Measurements from ENCODE around the gene GDAP2. TPM values are rescaled to one million over a fixed set of nuclear protein-coding genes. Genes with fewer than 3 reads are reported as not detected.

GDAP2 gene
- total RNA-seq, 1 donor from 2014 or later, result 32.4 TPM

DNA sequence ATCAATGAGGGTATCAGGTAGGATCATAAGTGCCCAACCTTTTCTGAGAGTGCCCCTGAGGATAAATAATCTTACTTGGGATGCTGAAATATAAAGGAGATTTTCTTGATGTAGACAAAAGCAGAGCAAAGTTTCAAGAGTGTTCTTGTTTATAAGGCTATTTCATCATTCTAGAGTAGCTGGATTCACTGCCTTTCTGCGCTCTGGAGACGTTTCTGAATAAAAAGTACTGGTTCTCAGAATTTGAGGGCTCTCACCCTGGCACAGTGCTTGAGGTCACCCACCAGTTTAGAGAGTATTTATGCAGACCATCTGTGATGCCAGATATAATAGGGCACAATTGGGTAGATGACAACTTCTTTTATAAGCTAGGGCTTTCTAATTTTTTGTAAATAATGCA is 103.3 kb downstream of the GDAP2 start:
- intact Hi-C loops (cut with DNase I), result no loop called here
- DNase-seq (no peak), ATAC-seq (no peak)
- Histone ChIP-seq H3K27ac (peak overlapping the region; percentile 58), H3K4me1 (peaks cover 18% of the 10 kb centered on the region), H3K27me3 (no peaks in the 10 kb centered on the region), H3K4me3 (no peak overlapping the region), H3K9me3 (no peaks in the 10 kb centered on the region), H3K36me3 (no peaks in the 10 kb centered on the region)
- TF ChIP-seq, protein P1, sequence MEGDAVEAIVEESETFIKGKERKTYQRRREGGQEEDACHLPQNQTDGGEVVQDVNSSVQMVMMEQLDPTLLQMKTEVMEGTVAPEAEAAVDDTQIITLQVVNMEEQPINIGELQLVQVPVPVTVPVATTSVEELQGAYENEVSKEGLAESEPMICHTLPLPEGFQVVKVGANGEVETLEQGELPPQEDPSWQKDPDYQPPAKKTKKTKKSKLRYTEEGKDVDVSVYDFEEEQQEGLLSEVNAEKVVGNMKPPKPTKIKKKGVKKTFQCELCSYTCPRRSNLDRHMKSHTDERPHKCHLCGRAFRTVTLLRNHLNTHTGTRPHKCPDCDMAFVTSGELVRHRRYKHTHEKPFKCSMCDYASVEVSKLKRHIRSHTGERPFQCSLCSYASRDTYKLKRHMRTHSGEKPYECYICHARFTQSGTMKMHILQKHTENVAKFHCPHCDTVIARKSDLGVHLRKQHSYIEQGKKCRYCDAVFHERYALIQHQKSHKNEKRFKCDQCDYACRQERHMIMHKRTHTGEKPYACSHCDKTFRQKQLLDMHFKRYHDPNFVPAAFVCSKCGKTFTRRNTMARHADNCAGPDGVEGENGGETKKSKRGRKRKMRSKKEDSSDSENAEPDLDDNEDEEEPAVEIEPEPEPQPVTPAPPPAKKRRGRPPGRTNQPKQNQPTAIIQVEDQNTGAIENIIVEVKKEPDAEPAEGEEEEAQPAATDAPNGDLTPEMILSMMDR (IDR thresholded peaks at IDR 0.05), result no peak

DNA sequence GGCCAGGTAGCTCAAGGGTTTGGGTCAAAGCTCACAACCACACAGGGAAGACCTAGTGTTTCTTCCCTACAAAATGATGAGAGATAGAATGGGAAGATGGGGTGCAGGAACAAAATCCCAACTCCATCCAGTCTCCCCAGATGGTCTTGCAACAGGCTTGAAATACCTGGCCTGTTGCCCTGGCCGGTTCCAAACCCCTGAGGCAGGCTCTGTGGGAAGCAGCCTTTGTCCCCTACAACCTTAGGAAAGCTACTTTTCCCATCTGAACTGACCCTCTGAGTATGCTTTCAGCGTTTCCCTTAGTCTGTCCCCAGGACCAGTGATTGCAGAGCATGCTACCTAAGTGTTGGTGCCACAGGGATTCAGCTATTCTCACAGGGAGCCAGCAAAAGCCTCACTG is 104.0 kb downstream of the GDAP2 start:
- Histone ChIP-seq H3K27me3 (no peaks in the 10 kb centered on the region), H3K4me1 (peaks cover 19% of the 10 kb centered on the region), H3K27ac (peak overlapping the region; percentile 58), H3K4me3 (no peak overlapping the region), H3K9me3 (no peaks in the 10 kb centered on the region), H3K36me3 (no peaks in the 10 kb centered on the region)
- DNase-seq (no peak), ATAC-seq (no peak)
- TF ChIP-seq, protein P1 (IDR thresholded peaks at IDR 0.05), result no peak
- intact Hi-C loops (cut with DNase I), result no loop called here

- H3K27ac ChIP-seq, result no peak overlapping the region
- no peak overlapping the region for H3K4me3 ChIP-seq
- TF ChIP-seq, protein P1 (IDR thresholded peaks at IDR 0.05), result no peak
- DNase-seq, result no peak
- peaks cover 19% of the 10 kb centered on the region for H3K4me1 ChIP-seq
- no peaks in the 10 kb centered on the region for H3K27me3 ChIP-seq
- no peak for ATAC-seq
- intact Hi-C loops (cut with DNase I), result no loop called here
- H3K9me3 ChIP-seq, result no peaks in the 10 kb centered on the region
- H3K36me3 ChIP-seq, result no peaks in the 10 kb centered on the region
Observed at GRCh38 chr1:117824616-117825015, 104.8 kb downstream of the GDAP2 start.

DNA sequence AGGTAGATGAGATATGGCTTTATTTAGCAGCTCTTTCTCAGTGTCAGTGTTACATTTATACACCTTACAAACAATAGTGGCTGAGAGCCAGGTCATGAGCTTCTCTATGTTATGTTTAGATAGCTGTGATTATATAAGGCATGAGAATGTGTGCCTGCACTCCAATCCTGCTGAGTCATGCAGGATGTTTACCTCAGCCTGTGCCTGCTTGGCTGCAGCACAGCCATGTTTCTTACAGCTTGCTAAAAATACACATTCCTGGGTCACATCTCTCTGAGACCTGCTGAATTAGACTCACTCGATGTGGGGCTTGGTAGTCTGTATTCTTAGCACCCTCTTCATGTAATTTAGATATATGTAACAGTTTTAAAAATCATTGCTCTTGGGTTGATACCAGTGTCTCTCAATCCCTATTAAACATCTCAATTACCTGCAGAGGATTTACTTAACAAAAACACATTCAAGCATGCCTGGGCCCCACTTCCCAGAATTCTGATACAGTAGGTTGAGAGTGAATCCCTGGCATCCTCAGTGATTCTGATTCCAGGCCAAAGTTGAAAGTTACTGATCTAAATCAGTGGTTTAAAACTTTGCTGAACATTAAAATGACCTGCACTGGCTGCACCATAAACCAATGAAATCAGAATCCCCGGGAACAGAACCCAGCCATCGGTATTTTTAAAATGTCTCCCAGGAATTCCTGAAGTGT is 107.5 kb downstream of the GDAP2 start:
- ATAC-seq (peak; percentile 37), DNase-seq (no peak)
- Histone ChIP-seq H3K9me3 (no peaks in the 10 kb centered on the region), H3K27ac (no peak overlapping the region), H3K4me3 (no peak overlapping the region), H3K36me3 (no peaks in the 10 kb centered on the region), H3K27me3 (no peaks in the 10 kb centered on the region), H3K4me1 (peaks cover 16% of the 10 kb centered on the region)
- intact Hi-C loops (cut with DNase I), result no loop called here
- TF ChIP-seq, protein P1 (IDR thresholded peaks at IDR 0.05), result no peak

GRCh38 chr1:117821382-117821755 is 108.1 kb downstream of the GDAP2 start:
- ATAC-seq (peak; percentile 6), DNase-seq (no peak)
- Histone ChIP-seq H3K27ac (no peak overlapping the region), H3K27me3 (no peaks in the 10 kb centered on the region), H3K4me1 (peaks cover 16% of the 10 kb centered on the region), H3K9me3 (no peaks in the 10 kb centered on the region), H3K4me3 (no peak overlapping the region), H3K36me3 (no peaks in the 10 kb centered on the region)
- TF ChIP-seq, protein P1 (IDR thresholded peaks at IDR 0.05), result no peak
- intact Hi-C loops (cut with DNase I), result no loop called here

Measured in upper lobe of right lung (tissue), 1 donor.